GM23338 (cell line): ENCODE measurements around the gene CELA2B. TPM values are rescaled to one million over a fixed set of nuclear protein-coding genes. Genes with fewer than 3 reads are reported as not detected.
A peak's percentile ranks its signal among the peaks of the same experiment; 100 is the strongest.

ENCODE experiments used
- ATAC-seq: fragments of 200-7000 bp; cut with Tn5 transposase; 3 replicates; pipeline ENCODE4 v1.9.1; 2020
- DNase-seq: peaks from one replicate; pipeline ENCODE4 v3.0.0-alpha.2; 2015; ENCODE audit warnings: low spot score
- H2AFZ ChIP-seq: fragments of 200-600 bp; sonication (generic); 2 replicates; pipeline ENCODE4 v1.8.0; 2016; ENCODE audit warnings: antibody characterized with exemption, mild to moderate bottlenecking, moderate library complexity
- H3F3A ChIP-seq: fragments of 200-600 bp; sonication (generic); replicated peaks from 2 replicates; pipeline ENCODE4 v1.8.0; 2017; ENCODE audit warnings: antibody characterized with exemption, mixed run types, low read depth
- H3K27ac ChIP-seq: fragments of 200-600 bp; sonication (generic); 2 replicates; pipeline ENCODE4 v1.6.1; 2016; ENCODE audit warnings: low read depth
- H3K27me3 ChIP-seq: fragments of 200-600 bp; sonication (generic); 2 replicates; pipeline ENCODE4 v1.8.0; 2016; ENCODE audit warnings: mild to moderate bottlenecking, mixed run types, moderate library complexity; ENCODE audit not compliant: insufficient read depth
- H3K36me3 ChIP-seq: fragments of 200-600 bp; sonication (generic); 2 replicates; pipeline ENCODE4 v1.8.0; 2016; ENCODE audit warnings: mild to moderate bottlenecking; ENCODE audit not compliant: insufficient read depth
- H3K4me1 ChIP-seq: fragments of 200-600 bp; sonication (generic); 2 replicates; pipeline ENCODE4 v1.8.0; 2016; ENCODE audit warnings: mild to moderate bottlenecking, moderate library complexity; ENCODE audit not compliant: insufficient read depth
- H3K4me2 ChIP-seq: fragments of 200-600 bp; sonication (generic); 2 replicates; pipeline ENCODE4 v1.7.1; 2017; ENCODE audit warnings: mixed run types
- H3K4me3 ChIP-seq: fragments of 200-600 bp; sonication (generic); 2 replicates; pipeline ENCODE4 v1.6.1; 2016; ENCODE audit warnings: mixed run types
- H3K79me2 ChIP-seq: fragments of 200-600 bp; sonication (generic); replicated peaks from 2 replicates; pipeline ENCODE4 v1.8.0; 2017; ENCODE audit warnings: mild to moderate bottlenecking; ENCODE audit not compliant: insufficient read depth
- H3K9me2 ChIP-seq: fragments of 200-600 bp; sonication (generic); 2 replicates; pipeline ENCODE4 v1.8.0; 2017; ENCODE audit not compliant: insufficient read depth
- H4K20me1 ChIP-seq: fragments of 200-600 bp; sonication (generic); replicated peaks from 2 replicates; pipeline ENCODE4 v1.8.0; 2017; ENCODE audit warnings: mild to moderate bottlenecking; ENCODE audit not compliant: insufficient read depth
- H3K27ac Mint-ChIP-seq: 2 replicates; pipeline ENCODE4 v1.8.0; 2020; ENCODE audit warnings: inconsistent platforms, mild to moderate bottlenecking, moderate library complexity, mixed read lengths
- H3K27me3 Mint-ChIP-seq: 3 replicates; pipeline ENCODE4 v1.8.0; 2022; ENCODE audit warnings: low read depth, mild to moderate bottlenecking, moderate library complexity, mixed read lengths, inconsistent platforms; ENCODE audit not compliant: insufficient read depth, poor library complexity
- H3K36me3 Mint-ChIP-seq: 3 replicates; pipeline ENCODE4 v1.8.0; 2021; ENCODE audit warnings: low read depth, mild to moderate bottlenecking, inconsistent platforms, moderate library complexity, mixed read lengths
- H3K4me1 Mint-ChIP-seq: 3 replicates; pipeline ENCODE4 v1.8.0; 2020; ENCODE audit warnings: mild to moderate bottlenecking, inconsistent platforms, mixed read lengths
- H3K4me3 Mint-ChIP-seq: 3 replicates; pipeline ENCODE4 v1.8.0; 2021; ENCODE audit warnings: moderate library complexity, mild to moderate bottlenecking, inconsistent platforms, mixed read lengths
- H3K9me3 Mint-ChIP-seq: 3 replicates; pipeline ENCODE4 v1.8.0; 2020; ENCODE audit warnings: moderate library complexity, mild to moderate bottlenecking, inconsistent platforms, mixed read lengths
- CTCF ChIP-seq, 2 experiments: fragments of 200-600 bp in 1 of 2; sonication (generic) in 1 of 2; conservative IDR thresholded peaks; 2 replicates each; pipeline versions ENCODE4 v1.5.1 to v1.6.1; 2016 to 2017; ENCODE audit warnings: antibody characterized with exemption in 2 of 2, low read depth in 2 of 2, mild to moderate bottlenecking in 2 of 2, moderate library complexity in 1 of 2
- EZH2phosphoT487 ChIP-seq: fragments of 200-600 bp; sonication (generic); IDR thresholded peaks from one replicate; pipeline ENCODE4 v1.8.1; 2018; ENCODE audit warnings: antibody characterized with exemption; ENCODE audit not compliant: unreplicated experiment
- JUNB ChIP-seq: IDR thresholded peaks from one replicate; pipeline ENCODE4 v1.6.1; 2016; ENCODE audit warnings: antibody characterized with exemption; ENCODE audit not compliant: unreplicated experiment
- NANOG ChIP-seq: IDR thresholded peaks from 2 replicates; pipeline ENCODE4 v1.6.1; 2016; ENCODE audit warnings: antibody characterized with exemption, borderline replicate concordance
- POLR2AphosphoS5 ChIP-seq: IDR thresholded peaks from 2 replicates; pipeline ENCODE4 v1.6.1; 2016; ENCODE audit warnings: antibody characterized with exemption, low read depth
- ZNF114 ChIP-seq: fragments of 250-450 bp; sonication (Bioruptor Pico); IDR thresholded peaks from 2 replicates; pipeline ENCODE4 v1.5.0; 2020; ENCODE audit warnings: mild to moderate bottlenecking, moderate library complexity
- ZNF331 ChIP-seq: fragments of 250-450 bp; sonication (Bioruptor Pico); IDR thresholded peaks from 2 replicates; pipeline ENCODE4 v1.5.0; 2020; ENCODE audit warnings: low read depth, mild to moderate bottlenecking, moderate library complexity
- ZNF462 ChIP-seq: fragments of 250-450 bp; sonication (Bioruptor Pico); IDR thresholded peaks from 2 replicates; pipeline ENCODE4 v1.5.0; 2020; ENCODE audit warnings: mild to moderate bottlenecking, moderate library complexity
- polyA plus RNA-seq: library from polyadenylated mRNA; unstranded; fragments of >200 nt; fragmentation: Nextera tagmentation; extraction: Ambion mirVana; gene quantifications from 2 replicates; pipeline ENCODE4 v1.2.1, GENCODE V29; 2016
- total RNA-seq: library from RNA; depleted of rRNA; stranded (reverse); fragments of >200 nt; shearing (Covaris generic); gene quantifications from 2 replicates; pipeline ENCODE4 v1.2.3, GENCODE V29; 2014

CELA2B gene
- total and polyA plus RNA-seq, 2 experiments from 2014 or later = not detected

DNA sequence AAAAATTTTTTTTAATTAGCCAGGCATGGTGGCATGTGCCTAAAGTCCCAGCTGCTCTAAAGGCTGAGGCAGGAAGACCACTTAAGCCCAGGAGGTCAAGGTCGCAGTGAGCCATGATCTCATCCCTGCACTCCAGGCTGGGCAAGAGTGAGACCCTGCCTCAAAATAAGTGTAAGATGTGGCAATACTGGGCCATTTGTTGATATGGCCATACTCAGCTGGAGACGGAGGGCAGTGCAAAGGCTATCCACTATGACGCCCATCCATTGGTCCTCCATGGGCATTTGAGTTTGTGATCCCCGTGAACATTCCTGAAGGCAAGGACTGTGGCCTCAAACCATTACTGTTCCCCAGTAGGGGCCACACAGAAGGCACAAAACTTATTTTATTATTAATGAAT is 46.6 kb downstream of the CELA2B start:
- 0 out of 2 replicates have a peak, but pooled peaks cover 2% of the 10 kb centered on the region for H3F3A ChIP-seq
- peaks cover 28% of the 10 kb centered on the region for H3K79me2 ChIP-seq
- Mint-ChIP-seq H3K4me1 (peaks cover 34% of the 10 kb centered on the region), H3K9me3 (no peaks in the 10 kb centered on the region), H3K36me3 (peaks cover 5% of the 10 kb centered on the region; the same call in 2 of the 3 replicates), H3K27ac (no peak overlapping the region), H3K4me3 (peak overlapping the region; percentile 50; the same call in 2 of the 3 replicates), H3K27me3 (peaks cover 5% of the 10 kb centered on the region)
- no peaks in the 10 kb centered on the region for H3K36me3 ChIP-seq
- ATAC-seq (no peak), DNase-seq (no peak)
- H3K4me1 ChIP-seq = peaks cover 15% of the 10 kb centered on the region
- no peak overlapping the region for H2AFZ ChIP-seq
- H3K9me2 ChIP-seq = no peaks in the 10 kb centered on the region
- no peak for TF ChIP-seq POLR2AphosphoS5
- no peak for TF ChIP-seq ZNF462
- no peak for TF ChIP-seq NANOG
- no peak for TF ChIP-seq JUNB
- no peak for TF ChIP-seq EZH2phosphoT487
- TF ChIP-seq ZNF331 = no peak
- TF ChIP-seq CTCF (conservative IDR thresholded peaks at IDR 0.05; ENCODE audit: low read depth in 2 of 2) = no peak
- TF ChIP-seq ZNF114 (CRISPR knock-in tag) = no peak
- no peaks in the 10 kb centered on the region for H3K27me3 ChIP-seq
- no peak overlapping the region for H3K4me2 ChIP-seq
- H3K27ac ChIP-seq = no peak overlapping the region
- peaks cover 3% of the 10 kb centered on the region; the same call in 1 of the 2 replicates for H4K20me1 ChIP-seq
- no peak overlapping the region for H3K4me3 ChIP-seq
